ENCODE results near the gene PRSS22.

PRSS22 gene

GRCh38 chr16:2819179-2819938 lies 38.6 kb downstream of the PRSS22 start:
- in situ Hi-C loops (cut with HindIII; ENCODE audit: low pct_unique_long_range_greater_than_20kb, low sequenced_read_pairs) = no loop called here
- TF ChIP-seq JUND (IDR thresholded peaks at IDR 0.05; ENCODE audit: low read depth) = no peak
- no peak for DNase-seq (ENCODE audit: low read depth in 1 of 2, low spot score in 1 of 2)

GRCh38 chr16:2818272-2818876 lies 39.6 kb downstream of the PRSS22 start:
- in situ Hi-C loops (cut with HindIII; ENCODE audit: low pct_unique_long_range_greater_than_20kb, low sequenced_read_pairs) = no loop called here

GRCh38 chr16:2817340-2818271 lies 40.4 kb downstream of the PRSS22 start:
- no peak for TF ChIP-seq JUND (IDR thresholded peaks at IDR 0.05; ENCODE audit: low read depth)
- no peak for DNase-seq (ENCODE audit: low read depth in 1 of 2, low spot score in 1 of 2)
- in situ Hi-C loops (cut with HindIII; ENCODE audit: low pct_unique_long_range_greater_than_20kb, low sequenced_read_pairs) = no loop called here

More at GRCh38 chr16:2818272-2818876, 39.6 kb downstream of the PRSS22 start:
- no peak for DNase-seq (ENCODE audit: low read depth in 1 of 2, low spot score in 1 of 2)
- TF ChIP-seq JUND (IDR thresholded peaks at IDR 0.05; ENCODE audit: low read depth) = no peak

GRCh38 chr16:2816751-2817339 lies 41.1 kb downstream of the PRSS22 start, which contains the start of gene PRSS21:
Gene PRSS21 (plus strand): TSS chr16:2817237. CDS start chr16:2817269, 32 bp downstream.
- in situ Hi-C loops (cut with HindIII; ENCODE audit: low pct_unique_long_range_greater_than_20kb, low sequenced_read_pairs) = no loop called here
- no peak for TF ChIP-seq JUND (IDR thresholded peaks at IDR 0.05; ENCODE audit: low read depth)
- no peak for DNase-seq (ENCODE audit: low read depth in 1 of 2, low spot score in 1 of 2)

- in situ Hi-C loops (cut with HindIII; ENCODE audit: low pct_unique_long_range_greater_than_20kb, low sequenced_read_pairs) = no loop called here
- TF ChIP-seq JUND (IDR thresholded peaks at IDR 0.05; ENCODE audit: low read depth) = no peak
- no peak for DNase-seq (ENCODE audit: low read depth in 1 of 2, low spot score in 1 of 2)
These were observed 42.6 kb downstream of the PRSS22 start for GRCh38 chr16:2815299-2815771.

GRCh38 chr16:2814551-2815298 lies 43.2 kb downstream of the PRSS22 start:
- no peak for TF ChIP-seq JUND (IDR thresholded peaks at IDR 0.05; ENCODE audit: low read depth)
- in situ Hi-C loops (cut with HindIII; ENCODE audit: low pct_unique_long_range_greater_than_20kb, low sequenced_read_pairs) = no loop called here
- no peak for DNase-seq (ENCODE audit: low read depth in 1 of 2, low spot score in 1 of 2)

- no peak for TF ChIP-seq JUND (IDR thresholded peaks at IDR 0.05; ENCODE audit: low read depth)
- no peak for DNase-seq (ENCODE audit: low read depth in 1 of 2, low spot score in 1 of 2)
- in situ Hi-C loops (cut with HindIII; ENCODE audit: low pct_unique_long_range_greater_than_20kb, low sequenced_read_pairs) = no loop called here
These were observed 44.2 kb downstream of the PRSS22 start for GRCh38 chr16:2813771-2814221.

GRCh38 chr16:2811703-2812471 lies 46.1 kb downstream of the PRSS22 start:
- in situ Hi-C loops (cut with HindIII; ENCODE audit: low pct_unique_long_range_greater_than_20kb, low sequenced_read_pairs) = no loop called here
- DNase-seq (ENCODE audit: low read depth in 1 of 2, low spot score in 1 of 2) = no peak
- TF ChIP-seq JUND (IDR thresholded peaks at IDR 0.05; ENCODE audit: low read depth) = no peak

- in situ Hi-C loops (cut with HindIII; ENCODE audit: low pct_unique_long_range_greater_than_20kb, low sequenced_read_pairs) = no loop called here
- TF ChIP-seq JUND (IDR thresholded peaks at IDR 0.05; ENCODE audit: low read depth) = no peak
- no peak for DNase-seq (ENCODE audit: low read depth in 1 of 2, low spot score in 1 of 2)
These were observed 47.3 kb downstream of the PRSS22 start for GRCh38 chr16:2810651-2811050.

GRCh38 chr16:2809149-2809760 lies 48.7 kb downstream of the PRSS22 start:
- no peak for DNase-seq (ENCODE audit: low read depth in 1 of 2, low spot score in 1 of 2)
- no peak for TF ChIP-seq JUND (IDR thresholded peaks at IDR 0.05; ENCODE audit: low read depth)
- in situ Hi-C loops (cut with HindIII; ENCODE audit: low pct_unique_long_range_greater_than_20kb, low sequenced_read_pairs) = no loop called here
